C1 segment of cervical spinal cord (tissue), 14 donors: Measurements from ENCODE around the gene BBS10.
"Not testable (repeated sequence)": the region's sequence is repeated elsewhere in the genome, so short reads cannot be mapped to it uniquely, and the experiment has no call there.

Experiments used
- DNase-seq, 14 donors: peaks; one replicate each; lab custom pipeline; 2025; lab: John Stamatoyannopoulos, UW

BBS10 gene

DNA sequence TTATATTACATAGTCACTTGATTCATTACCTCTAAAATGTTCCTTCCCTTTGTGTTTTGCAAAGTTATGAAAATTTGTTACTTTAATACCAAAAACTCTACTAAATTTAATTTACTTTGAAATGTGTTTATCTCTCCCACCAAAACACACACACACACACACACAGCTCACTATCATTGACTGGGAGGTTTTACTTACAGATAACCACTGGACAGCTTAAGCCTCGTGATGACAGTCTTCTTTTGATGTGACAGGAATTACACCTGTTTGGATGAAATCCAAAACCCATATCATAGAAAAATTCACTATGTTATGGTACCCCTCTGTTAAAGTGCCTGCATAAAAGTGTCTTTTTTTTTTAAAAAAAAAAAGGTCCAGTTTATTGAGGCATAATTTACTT, 15.6 kb downstream of the BBS10 start:
- DNase-seq, result no peak

DNA sequence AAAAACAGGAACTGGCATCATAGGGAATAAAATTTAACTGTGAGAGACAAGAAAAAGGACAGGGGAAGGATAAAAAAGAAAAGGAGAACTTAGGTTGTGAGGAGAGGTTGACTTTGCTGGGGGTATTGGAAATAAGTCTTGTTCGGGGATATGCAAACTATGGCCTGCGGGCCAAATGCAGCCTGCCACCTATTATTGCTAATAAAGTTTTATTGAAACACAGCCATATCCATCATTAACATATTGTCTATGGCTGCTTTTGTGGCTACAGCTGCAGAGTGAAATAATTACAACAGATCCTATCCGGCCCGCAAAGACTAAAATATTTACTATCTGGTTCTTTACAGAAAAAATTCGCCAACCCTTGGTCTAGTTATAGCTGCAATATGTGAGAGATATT, 18.6 kb downstream of the BBS10 start:
- DNase-seq, result no peak

DNA sequence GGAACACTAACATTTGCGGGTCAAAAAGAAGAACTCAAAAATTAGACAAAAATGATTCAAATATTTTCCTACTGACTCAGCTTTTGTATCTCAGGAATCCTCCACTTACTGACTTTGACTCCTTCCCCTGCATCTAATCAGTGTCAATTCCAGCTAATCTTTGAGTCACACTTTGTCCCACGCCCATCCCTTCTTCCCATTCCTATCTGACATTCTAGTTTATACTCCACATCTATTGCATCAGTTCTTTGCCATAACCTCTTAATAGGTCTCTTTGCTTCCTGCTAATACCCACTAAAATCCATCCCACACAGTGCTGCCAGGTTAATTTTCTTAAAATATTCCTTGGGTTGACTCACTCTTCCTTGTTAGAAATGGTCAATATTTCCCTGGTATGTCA, 19.1 kb downstream of the BBS10 start:
- no peak for DNase-seq

DNA sequence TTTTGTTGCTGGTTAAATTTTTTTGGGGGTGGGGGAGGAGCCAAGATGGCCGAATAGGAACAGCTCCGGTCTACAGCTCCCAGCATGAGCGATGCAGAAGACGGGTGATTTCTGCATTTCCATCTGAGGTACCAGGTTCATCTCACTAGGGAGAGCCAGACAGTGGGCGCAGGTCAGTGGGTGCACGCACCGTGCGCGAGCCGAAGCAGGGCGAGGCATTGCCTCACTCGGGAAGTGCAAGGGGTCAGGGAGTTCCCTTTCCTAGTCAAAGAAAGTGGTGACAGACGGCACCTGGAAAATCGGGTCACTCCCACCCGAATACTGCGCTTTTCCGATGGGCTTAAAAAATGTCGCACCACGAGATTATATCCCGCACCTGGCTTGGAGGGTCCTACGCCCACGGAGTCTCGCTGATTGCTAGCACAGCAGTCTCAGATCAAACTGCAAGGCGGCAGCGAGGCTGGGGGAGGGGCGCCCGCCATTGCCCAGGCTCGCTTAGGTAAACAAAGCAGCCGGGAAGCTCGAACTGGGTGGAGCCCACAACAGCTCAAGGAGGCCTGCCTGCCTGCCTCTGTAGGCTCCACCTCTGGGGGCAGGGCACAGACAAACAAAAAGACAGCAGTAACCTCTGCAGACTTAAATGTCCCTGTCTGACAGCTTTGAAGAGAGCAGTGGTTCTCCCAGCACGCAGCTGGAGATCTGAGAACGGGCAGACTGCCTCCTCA, 28.5 kb downstream of the BBS10 start:
- DNase-seq, result not testable (repeated sequence)

DNA sequence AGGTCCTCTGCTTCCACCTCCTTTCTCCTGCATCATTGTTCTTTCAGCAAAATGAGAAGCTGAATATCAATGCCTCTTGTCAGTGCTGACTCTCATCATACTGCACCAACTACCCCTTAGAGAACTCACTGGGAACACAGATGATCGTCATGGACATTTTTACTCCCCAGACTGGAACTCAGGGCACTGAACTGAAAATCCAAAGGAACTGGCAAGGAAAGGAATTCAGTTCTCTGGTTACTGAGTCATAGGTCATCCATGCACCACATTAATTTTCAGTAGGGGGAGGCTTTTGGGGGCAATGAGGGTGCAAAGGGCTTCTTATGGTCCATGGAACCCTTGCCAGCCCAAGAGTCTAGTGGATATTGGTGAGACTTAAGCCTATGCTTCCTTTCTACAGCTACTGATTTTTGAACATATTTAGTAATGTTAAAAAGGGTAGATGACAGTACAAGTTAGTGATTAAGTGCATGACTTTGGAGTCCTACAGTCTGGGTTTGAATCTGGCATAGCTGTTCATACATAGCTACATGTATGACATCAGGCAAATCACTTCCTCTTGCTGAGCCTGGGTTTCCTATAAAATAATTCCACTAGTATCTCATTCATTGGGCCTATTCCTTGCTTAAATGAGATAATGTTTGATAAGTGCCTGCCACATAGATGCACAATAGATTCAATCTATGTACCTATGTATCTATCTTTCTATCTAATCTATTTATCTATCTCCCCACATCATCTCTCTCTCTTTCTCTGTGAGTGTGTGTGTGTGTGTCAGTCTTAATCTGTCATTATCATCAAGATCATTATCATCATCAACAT, 29.2 kb downstream of the BBS10 start:
- no peak for DNase-seq

DNA sequence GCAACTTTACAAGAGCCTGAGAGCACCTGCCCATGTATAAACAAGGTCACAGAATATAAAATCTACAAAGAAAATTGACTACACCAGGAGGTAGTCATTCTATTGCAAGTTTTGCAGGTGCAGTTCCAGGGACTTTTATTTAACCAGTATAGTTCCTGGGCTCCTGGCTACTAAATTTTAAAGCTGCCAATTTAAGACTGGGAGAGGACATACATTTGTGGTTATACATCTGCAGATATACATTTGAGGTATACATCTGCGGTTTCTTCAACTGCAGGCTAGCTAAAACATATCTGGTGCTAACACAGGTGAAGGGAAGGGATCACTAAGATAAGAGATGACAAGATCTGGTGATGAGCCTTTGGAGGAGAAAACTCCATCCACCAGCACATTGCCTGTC, 30.2 kb downstream of the BBS10 start:
- DNase-seq, result no peak

DNA sequence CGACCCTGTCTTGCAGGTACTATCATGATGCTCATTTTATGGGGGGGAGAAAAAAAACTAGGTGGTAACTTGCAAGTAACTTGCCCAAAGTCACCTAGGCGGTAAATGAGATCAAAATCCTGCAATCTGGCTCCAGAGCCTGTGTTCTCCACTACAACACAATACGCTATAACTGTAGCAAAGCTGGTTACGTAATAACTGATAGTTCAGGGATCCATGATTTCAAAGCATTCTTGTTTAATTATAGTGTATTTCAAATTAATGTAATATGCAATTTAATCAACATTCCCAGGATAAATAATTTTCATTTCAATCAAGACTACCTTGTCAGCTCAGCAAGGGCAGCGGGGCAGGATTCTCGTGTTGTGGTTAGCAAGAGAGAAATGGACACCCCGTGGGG, 31.7 kb downstream of the BBS10 start:
- DNase-seq, result no peak

DNA sequence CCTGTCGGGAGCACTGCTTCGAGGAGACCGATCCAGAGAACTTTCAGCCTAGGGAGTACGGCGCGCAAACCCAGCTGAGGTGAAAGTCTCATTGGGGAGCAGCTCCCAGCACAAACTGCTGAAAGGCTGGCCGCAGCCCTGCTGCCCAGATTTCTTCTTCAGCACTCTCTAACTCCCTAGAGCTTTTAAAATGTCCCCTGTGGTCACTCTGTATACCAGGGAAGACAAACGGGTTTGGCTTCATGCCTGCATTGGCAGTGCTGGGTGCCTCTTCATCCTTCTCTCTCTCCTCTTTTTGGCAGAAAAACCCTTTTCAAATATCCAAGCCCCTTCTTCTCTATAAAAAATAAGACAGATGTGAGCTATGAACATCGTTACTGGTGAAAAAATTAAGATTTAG, 34.9 kb downstream of the BBS10 start:
- peak in 2 of 14 donors; percentile 12 to 22 for DNase-seq

DNA sequence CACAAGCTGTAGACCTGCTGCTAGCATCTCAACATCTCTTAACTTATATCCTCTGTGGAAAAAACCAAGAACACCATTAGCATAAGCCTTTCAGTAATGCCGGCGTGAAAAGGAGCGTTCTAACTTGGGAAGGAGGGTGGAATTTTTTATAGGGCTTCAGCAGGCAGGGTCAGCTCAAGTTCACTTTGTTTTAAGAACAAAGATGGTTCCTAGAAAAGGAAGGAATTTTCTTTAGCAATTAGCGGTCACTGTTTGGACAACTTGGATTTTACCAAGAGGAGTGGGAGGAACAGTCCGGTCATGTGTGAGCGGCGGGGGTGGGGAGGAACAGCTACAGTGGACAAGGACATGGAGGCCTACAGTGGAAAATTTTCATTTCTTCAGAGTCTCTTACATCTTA, 35.9 kb downstream of the BBS10 start:
- no peak for DNase-seq

DNA sequence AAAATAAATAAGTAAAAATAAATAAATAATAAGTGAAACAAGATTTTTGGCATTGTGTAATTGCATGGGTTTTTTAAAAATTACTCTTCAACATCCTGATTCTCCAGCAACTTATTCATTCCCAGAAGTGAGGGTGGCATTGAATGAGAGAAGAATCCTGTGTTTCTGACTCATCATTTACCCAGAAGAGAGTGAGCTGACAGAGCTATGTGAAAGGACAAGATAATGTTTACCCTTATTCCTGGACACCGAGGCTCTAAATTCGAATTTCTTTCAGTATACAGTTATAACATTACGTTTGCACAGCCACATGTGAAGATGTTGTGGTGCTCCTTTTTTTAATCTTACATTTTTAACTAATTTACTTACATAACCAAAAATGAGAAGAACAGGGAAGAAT, 36.4 kb downstream of the BBS10 start:
- no peak for DNase-seq

DNA sequence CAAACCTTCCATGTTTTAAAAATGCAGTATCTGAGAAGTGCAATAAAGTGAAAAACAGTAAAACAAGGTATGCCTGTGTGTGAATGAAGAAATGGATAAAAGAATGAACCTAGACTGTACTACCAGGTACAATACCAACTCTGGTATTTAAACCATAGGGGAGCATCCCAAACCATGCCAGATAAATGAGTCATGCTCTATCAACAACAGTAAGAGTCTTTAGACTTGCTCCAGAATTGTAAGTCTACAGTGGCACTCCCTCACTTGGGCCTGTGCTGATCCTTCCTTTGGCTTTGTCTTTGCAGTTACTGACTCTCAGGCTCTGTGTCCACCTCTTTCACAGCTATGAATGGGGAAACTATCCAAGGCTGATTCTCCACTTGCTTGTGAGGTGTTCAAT, 38.1 kb downstream of the BBS10 start:
- no peak for DNase-seq

DNA sequence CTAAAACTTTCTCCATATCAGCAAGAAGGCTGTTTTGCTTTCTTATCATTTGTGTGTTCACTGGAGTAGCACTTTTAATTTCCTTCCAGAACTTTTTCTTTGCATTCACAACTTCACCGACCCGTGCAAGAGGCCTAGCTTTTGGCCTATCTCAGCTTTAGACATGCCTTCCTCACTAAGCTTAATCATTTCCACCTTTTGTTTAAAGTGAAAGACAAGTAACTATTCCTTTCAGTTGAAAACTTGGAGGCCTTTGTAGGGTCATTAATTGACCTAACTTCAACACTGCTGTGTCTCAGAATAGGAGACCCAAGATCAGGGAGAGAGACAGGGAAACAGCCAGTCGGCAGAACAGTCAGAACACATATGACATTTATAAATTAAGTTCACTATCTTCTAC, 39.3 kb downstream of the BBS10 start:
- DNase-seq, result no peak

DNA sequence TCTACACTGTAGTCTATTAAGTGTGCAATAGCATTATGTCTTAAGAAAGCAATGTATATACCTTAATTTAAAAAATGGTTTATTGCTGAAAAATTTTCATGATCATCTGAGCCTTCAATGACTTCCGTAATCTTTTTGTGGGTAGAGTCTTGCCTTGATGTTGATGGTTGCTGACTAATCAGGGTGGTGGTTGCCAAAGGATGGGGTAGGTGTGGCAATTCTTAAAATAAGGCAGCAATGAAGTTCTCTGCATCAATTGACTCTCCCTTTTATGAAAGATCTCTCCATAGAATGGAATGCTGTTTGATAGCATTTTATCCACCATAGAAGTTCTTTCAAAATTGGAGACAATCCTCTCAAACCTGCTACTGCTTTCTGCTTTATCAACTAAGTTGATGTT, 41.1 kb downstream of the BBS10 start:
- no peak for DNase-seq

DNA sequence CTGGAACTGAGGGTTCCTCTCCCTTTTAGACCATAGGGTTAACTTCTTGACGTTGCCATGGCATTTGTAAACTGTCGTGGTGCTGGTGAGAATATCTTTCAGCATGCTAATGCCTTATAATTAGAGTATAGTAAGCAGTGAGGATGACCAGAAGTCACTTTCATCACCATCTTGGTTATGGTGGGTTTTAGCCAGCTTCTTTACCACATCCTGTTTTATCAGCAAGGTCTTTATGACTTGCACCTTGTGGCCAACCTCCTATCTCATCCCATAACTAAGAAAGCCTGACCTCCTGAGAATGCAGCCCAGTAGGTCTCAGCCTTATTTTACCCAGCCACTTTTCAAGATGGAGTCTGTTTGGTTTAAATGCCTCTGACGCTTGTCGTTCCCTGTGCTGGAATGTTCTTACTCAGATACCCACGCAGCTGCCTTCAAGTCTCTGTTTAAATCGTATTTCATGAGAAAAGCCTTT, 44.2 kb downstream of the BBS10 start:
- DNase-seq, result no peak

DNA sequence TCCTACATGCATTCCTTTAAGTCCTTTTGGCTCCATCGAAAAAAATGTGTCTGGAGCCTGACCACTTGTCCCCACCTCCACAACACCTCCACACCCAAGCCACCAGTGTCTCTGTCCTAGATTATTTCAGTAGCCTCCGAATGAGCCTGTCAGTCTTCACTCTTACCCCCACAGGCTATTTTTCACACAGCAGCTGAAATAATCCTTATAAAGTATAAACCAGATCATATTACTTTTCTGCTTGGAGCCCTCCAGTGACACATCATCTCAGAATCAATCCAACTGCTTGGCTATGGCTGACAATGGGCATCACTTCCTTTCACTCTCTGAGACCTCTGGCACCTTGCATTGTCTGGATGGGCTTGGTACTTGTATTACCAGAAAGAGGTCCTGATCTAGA, 44.9 kb downstream of the BBS10 start:
- no peak for DNase-seq

DNA sequence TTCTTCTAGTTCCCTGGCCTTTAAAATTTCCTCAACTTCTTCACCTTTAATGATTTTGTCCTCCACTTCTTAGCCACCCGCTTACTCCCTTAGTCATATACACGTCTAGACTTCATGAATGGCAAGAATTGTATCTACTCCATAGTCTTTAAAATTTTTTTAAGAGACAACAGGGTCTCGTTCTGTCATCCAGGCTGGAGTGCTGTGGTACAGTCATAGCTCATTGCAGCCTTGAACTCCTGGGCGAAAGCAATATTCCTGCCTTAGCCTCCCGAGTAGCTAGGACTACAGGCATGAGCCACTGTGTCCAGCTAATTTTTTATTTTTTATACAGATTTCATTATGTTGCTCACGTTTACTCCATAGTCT, 47.9 kb downstream of the BBS10 start:
- no peak for DNase-seq

DNA sequence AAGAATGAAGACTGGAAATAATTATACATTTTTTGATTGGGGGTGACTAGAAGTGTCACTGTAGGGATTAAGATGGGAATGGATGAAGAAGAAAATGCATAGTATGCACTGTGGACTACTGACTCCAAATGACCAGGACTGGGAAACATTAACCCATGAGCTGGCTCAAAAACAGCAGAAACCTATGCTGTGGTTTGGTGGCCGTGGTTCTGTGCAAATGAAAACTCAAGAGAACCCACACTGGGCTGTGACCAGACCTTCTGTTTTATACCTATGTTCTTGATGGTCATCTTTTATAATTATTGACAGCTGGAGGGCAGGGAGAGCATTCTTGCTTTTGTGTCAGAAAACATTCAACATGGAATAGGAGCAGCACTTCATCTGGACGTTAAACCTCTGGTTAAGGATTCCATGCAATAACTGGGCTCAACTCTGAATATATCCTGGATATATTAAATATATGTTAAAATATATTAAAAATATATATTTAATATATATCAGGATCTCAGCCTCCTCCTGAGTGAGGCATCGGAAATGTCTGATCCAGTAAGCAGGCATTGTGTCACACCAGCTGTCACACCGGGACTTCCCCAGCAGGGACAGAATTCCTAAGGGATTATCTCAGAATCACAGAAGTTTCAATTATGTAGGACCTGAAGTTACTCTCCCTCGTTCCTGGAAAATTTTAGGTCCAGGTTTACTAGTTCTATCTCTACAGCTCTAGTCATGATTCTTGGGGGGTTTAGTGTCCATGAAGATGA, 48.5 kb downstream of the BBS10 start:
- DNase-seq, result no peak
